Activated naive CD8-positive, alpha-beta T cell (primary cell): Measurements from ENCODE around the gene ANKS1A.
"Not testable (repeated sequence)": the region's sequence is repeated elsewhere in the genome, so short reads cannot be mapped to it uniquely, and the experiment has no call there.

Experiments
- H3K27ac Mint-ChIP-seq: one replicate; pipeline ENCODE4 v1.8.0; 2021; ENCODE audit warnings: mixed read lengths
- H3K27me3 Mint-ChIP-seq: one replicate; pipeline ENCODE4 v1.8.0; 2021; ENCODE audit warnings: mixed read lengths
- H3K36me3 Mint-ChIP-seq: one replicate; pipeline ENCODE4 v1.8.0; 2021; ENCODE audit warnings: mixed read lengths
- H3K4me1 Mint-ChIP-seq: one replicate; pipeline ENCODE4 v1.8.0; 2021; ENCODE audit warnings: low read depth, mixed read lengths
- H3K4me3 Mint-ChIP-seq: one replicate; pipeline ENCODE4 v1.8.0; 2021; ENCODE audit warnings: mild to moderate bottlenecking, mixed read lengths
- H3K9me3 Mint-ChIP-seq: one replicate; pipeline ENCODE4 v1.8.0; 2021; ENCODE audit warnings: low read depth, mixed read lengths

Gene ANKS1A

GRCh38 chr6:34924831-34925625 lies 36.0 kb downstream of the ANKS1A start:
- Mint-ChIP-seq H3K4me1 (peaks cover 9% of the 10 kb centered on the region), H3K36me3 (no peaks in the 10 kb centered on the region), H3K4me3 (no peak overlapping the region), H3K27ac (no peak overlapping the region), H3K9me3 (no peaks in the 10 kb centered on the region), H3K27me3 (no peaks in the 10 kb centered on the region)

- no peak overlapping the region for H3K27ac Mint-ChIP-seq
- peaks cover 11% of the 10 kb centered on the region for H3K4me1 Mint-ChIP-seq
- H3K9me3 Mint-ChIP-seq, result no peaks in the 10 kb centered on the region
- H3K4me3 Mint-ChIP-seq, result no peak overlapping the region
- H3K36me3 Mint-ChIP-seq, result no peaks in the 10 kb centered on the region
- H3K27me3 Mint-ChIP-seq, result no peaks in the 10 kb centered on the region
Measured at GRCh38 chr6:34926655-34927054, 37.6 kb downstream of the ANKS1A start.

GRCh38 chr6:34928220-34928619 lies 39.2 kb downstream of the ANKS1A start:
- H3K4me3 Mint-ChIP-seq, result no peak overlapping the region
- no peaks in the 10 kb centered on the region for H3K27me3 Mint-ChIP-seq
- H3K4me1 Mint-ChIP-seq, result peaks cover 6% of the 10 kb centered on the region
- peaks cover 7% of the 10 kb centered on the region for H3K36me3 Mint-ChIP-seq
- no peak overlapping the region for H3K27ac Mint-ChIP-seq
- H3K9me3 Mint-ChIP-seq, result no peaks in the 10 kb centered on the region

- H3K9me3 Mint-ChIP-seq, result no peaks in the 10 kb centered on the region
- no peak overlapping the region for H3K27ac Mint-ChIP-seq
- H3K36me3 Mint-ChIP-seq, result peaks cover 7% of the 10 kb centered on the region
- peaks cover 4% of the 10 kb centered on the region for H3K4me1 Mint-ChIP-seq
- H3K27me3 Mint-ChIP-seq, result no peaks in the 10 kb centered on the region
- no peak overlapping the region for H3K4me3 Mint-ChIP-seq
Measured at GRCh38 chr6:34928695-34929094, 39.6 kb downstream of the ANKS1A start.

- Mint-ChIP-seq H3K27ac (no peak overlapping the region), H3K36me3 (peaks cover 8% of the 10 kb centered on the region), H3K9me3 (no peaks in the 10 kb centered on the region)
Measured at GRCh38 chr6:34929241-34929978, 40.4 kb downstream of the ANKS1A start.

GRCh38 chr6:34930221-34930620 lies 41.2 kb downstream of the ANKS1A start:
- no peaks in the 10 kb centered on the region for H3K27me3 Mint-ChIP-seq
- H3K9me3 Mint-ChIP-seq, result no peaks in the 10 kb centered on the region
- H3K36me3 Mint-ChIP-seq, result peaks cover 9% of the 10 kb centered on the region
- H3K4me3 Mint-ChIP-seq, result no peak overlapping the region
- peak overlapping the region; percentile 25 for H3K27ac Mint-ChIP-seq
- peaks cover 4% of the 10 kb centered on the region for H3K4me1 Mint-ChIP-seq

More at GRCh38 chr6:34929241-34929978, 40.4 kb downstream of the ANKS1A start:
- peaks cover 4% of the 10 kb centered on the region for H3K4me1 Mint-ChIP-seq
- H3K27me3 Mint-ChIP-seq, result no peaks in the 10 kb centered on the region
- H3K4me3 Mint-ChIP-seq, result no peak overlapping the region

- H3K36me3 Mint-ChIP-seq, H3K9me3 Mint-ChIP-seq, H3K27me3 Mint-ChIP-seq, H3K4me3 Mint-ChIP-seq, H3K27ac Mint-ChIP-seq, H3K4me1 Mint-ChIP-seq: not testable (repeated sequence)
Measured at GRCh38 chr6:34932202-34932601, 43.1 kb downstream of the ANKS1A start.

GRCh38 chr6:34934516-34934915 lies 45.5 kb downstream of the ANKS1A start:
- H3K9me3 Mint-ChIP-seq, result no peaks in the 10 kb centered on the region
- no peak overlapping the region for H3K4me3 Mint-ChIP-seq
- no peaks in the 10 kb centered on the region for H3K27me3 Mint-ChIP-seq
- H3K36me3 Mint-ChIP-seq, result peaks cover 9% of the 10 kb centered on the region
- H3K4me1 Mint-ChIP-seq, result peaks cover 4% of the 10 kb centered on the region
- no peak overlapping the region for H3K27ac Mint-ChIP-seq

GRCh38 chr6:34938268-34938667 lies 49.2 kb downstream of the ANKS1A start:
- Mint-ChIP-seq H3K4me3 (no peak overlapping the region), H3K27me3 (no peaks in the 10 kb centered on the region), H3K4me1 (peaks cover 5% of the 10 kb centered on the region), H3K9me3 (no peaks in the 10 kb centered on the region), H3K27ac (no peak overlapping the region), H3K36me3 (peaks cover 16% of the 10 kb centered on the region)

GRCh38 chr6:34940030-34940434 lies 51.0 kb downstream of the ANKS1A start:
- Mint-ChIP-seq H3K9me3 (no peaks in the 10 kb centered on the region), H3K27me3 (no peaks in the 10 kb centered on the region), H3K36me3 (peaks cover 20% of the 10 kb centered on the region), H3K4me3 (no peak overlapping the region), H3K27ac (no peak overlapping the region), H3K4me1 (peaks cover 5% of the 10 kb centered on the region)

GRCh38 chr6:34941421-34941820 lies 52.4 kb downstream of the ANKS1A start:
- Mint-ChIP-seq H3K27me3 (no peaks in the 10 kb centered on the region), H3K27ac (no peak overlapping the region), H3K36me3 (peaks cover 20% of the 10 kb centered on the region), H3K9me3 (no peaks in the 10 kb centered on the region), H3K4me3 (no peak overlapping the region), H3K4me1 (peaks cover 5% of the 10 kb centered on the region)

- H3K4me1 Mint-ChIP-seq, result peaks cover 8% of the 10 kb centered on the region
- no peaks in the 10 kb centered on the region for H3K27me3 Mint-ChIP-seq
- no peak overlapping the region for H3K27ac Mint-ChIP-seq
- H3K4me3 Mint-ChIP-seq, result no peak overlapping the region
- no peaks in the 10 kb centered on the region for H3K9me3 Mint-ChIP-seq
- H3K36me3 Mint-ChIP-seq, result peaks cover 15% of the 10 kb centered on the region
Measured at GRCh38 chr6:34945317-34945716, 56.3 kb downstream of the ANKS1A start.

- Mint-ChIP-seq H3K27me3 (no peaks in the 10 kb centered on the region), H3K36me3 (peaks cover 6% of the 10 kb centered on the region), H3K4me3 (no peak overlapping the region), H3K27ac (no peak overlapping the region), H3K4me1 (peaks cover 3% of the 10 kb centered on the region), H3K9me3 (no peaks in the 10 kb centered on the region)
Measured at GRCh38 chr6:34947561-34947960, 58.5 kb downstream of the ANKS1A start.

- Mint-ChIP-seq H3K27me3 (no peaks in the 10 kb centered on the region), H3K9me3 (no peaks in the 10 kb centered on the region), H3K27ac (no peak overlapping the region), H3K4me3 (no peak overlapping the region), H3K4me1 (peaks cover 5% of the 10 kb centered on the region), H3K36me3 (peaks cover 2% of the 10 kb centered on the region)
Measured at GRCh38 chr6:34949636-34950035, 60.6 kb downstream of the ANKS1A start.

GRCh38 chr6:34950849-34951248 lies 61.8 kb downstream of the ANKS1A start:
- Mint-ChIP-seq H3K27me3 (no peaks in the 10 kb centered on the region), H3K36me3 (no peaks in the 10 kb centered on the region), H3K27ac (no peak overlapping the region), H3K4me3 (no peak overlapping the region), H3K4me1 (peaks cover 13% of the 10 kb centered on the region), H3K9me3 (no peaks in the 10 kb centered on the region)
